ENCODE data around the gene ATP6V0C.
"Not testable (repeated sequence)": the region's sequence is repeated elsewhere in the genome, so short reads cannot be mapped to it uniquely, and the experiment has no call there.

The ATP6V0C gene

DNA sequence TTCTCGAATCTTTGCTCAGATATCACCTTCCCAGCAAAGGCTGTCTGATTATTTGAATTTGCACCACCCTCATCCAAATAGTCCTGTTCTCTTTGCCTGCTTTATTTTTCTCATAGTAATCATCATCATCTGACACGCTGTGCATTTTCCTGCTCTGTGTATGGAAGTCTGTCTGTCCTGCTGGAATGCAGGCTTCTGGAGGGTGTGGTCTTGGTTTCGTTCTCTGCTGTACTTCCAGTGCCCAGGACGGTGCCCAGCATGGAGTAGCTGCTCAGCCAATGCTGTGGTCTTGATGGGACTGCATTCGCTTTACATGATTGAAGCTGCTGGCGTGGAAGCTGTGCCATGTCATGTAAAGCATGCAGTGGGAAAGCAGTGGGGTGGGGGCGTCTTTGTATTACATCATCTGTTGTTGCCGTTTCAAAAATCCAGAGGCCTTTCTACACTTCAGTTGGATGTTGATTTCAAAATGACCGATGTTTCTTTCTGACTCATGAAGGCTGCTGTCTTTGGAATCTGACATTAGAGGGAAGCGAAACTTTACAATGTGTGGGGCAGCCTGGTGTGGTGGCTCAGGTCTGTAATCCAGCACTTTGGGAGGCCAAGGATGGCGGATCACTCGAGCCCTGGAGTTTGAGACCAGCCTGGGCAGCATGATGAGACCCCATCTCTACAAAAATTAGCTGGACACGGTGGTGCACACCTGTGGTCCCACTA, 41.1 kb downstream of the ATP6V0C start:
- not testable (repeated sequence) for H3K27me3 ChIP-seq (ENCODE audit: control insufficient read depth in 1 of 2, insufficient read depth in 2 of 2, low read length in 2 of 2); H3K4me3 ChIP-seq (ENCODE audit: low read depth in 1 of 2, low read length in 2 of 2); H3K9me3 ChIP-seq (ENCODE audit: control insufficient read depth in 1 of 2, low read length in 2 of 2); H3K27ac ChIP-seq (ENCODE audit: low read depth, low read length); H3K9ac ChIP-seq (ENCODE audit: low read depth in 1 of 2, low read length in 2 of 2); H3K36me3 ChIP-seq (ENCODE audit: control insufficient read depth in 1 of 2, insufficient read depth in 2 of 2, low read length in 2 of 2); H3K4me1 ChIP-seq (ENCODE audit: control insufficient read depth in 1 of 2, insufficient read depth in 2 of 2, low read length in 2 of 2)

DNA sequence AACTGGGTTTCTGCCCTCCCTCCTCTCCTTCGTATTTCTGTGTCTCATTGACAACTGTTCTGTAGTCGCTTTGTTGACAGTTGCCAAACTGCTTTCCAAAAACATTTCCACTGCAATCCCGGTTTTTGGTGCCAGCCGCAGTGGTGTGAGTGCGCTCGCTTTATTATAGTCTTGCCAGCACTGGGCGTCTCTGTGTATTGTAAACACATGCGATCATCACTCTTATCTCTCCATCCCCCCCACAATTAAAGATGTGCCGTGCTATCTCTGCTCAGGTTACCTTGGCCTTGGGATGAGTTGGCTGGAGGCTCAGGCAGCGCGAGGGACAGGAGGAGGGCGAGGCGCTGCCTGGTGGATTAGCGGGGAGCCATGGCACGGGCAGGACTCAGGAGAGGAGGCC, 43.4 kb downstream of the ATP6V0C start:
- not testable (repeated sequence) for H3K4me3 ChIP-seq (ENCODE audit: low read depth in 1 of 2, low read length in 2 of 2); H3K36me3 ChIP-seq (ENCODE audit: control insufficient read depth in 1 of 2, insufficient read depth in 2 of 2, low read length in 2 of 2); H3K4me1 ChIP-seq (ENCODE audit: control insufficient read depth in 1 of 2, insufficient read depth in 2 of 2, low read length in 2 of 2); H3K9me3 ChIP-seq (ENCODE audit: control insufficient read depth in 1 of 2, low read length in 2 of 2); H3K27ac ChIP-seq (ENCODE audit: low read depth, low read length); H3K27me3 ChIP-seq (ENCODE audit: control insufficient read depth in 1 of 2, insufficient read depth in 2 of 2, low read length in 2 of 2); H3K9ac ChIP-seq (ENCODE audit: low read depth in 1 of 2, low read length in 2 of 2)

DNA sequence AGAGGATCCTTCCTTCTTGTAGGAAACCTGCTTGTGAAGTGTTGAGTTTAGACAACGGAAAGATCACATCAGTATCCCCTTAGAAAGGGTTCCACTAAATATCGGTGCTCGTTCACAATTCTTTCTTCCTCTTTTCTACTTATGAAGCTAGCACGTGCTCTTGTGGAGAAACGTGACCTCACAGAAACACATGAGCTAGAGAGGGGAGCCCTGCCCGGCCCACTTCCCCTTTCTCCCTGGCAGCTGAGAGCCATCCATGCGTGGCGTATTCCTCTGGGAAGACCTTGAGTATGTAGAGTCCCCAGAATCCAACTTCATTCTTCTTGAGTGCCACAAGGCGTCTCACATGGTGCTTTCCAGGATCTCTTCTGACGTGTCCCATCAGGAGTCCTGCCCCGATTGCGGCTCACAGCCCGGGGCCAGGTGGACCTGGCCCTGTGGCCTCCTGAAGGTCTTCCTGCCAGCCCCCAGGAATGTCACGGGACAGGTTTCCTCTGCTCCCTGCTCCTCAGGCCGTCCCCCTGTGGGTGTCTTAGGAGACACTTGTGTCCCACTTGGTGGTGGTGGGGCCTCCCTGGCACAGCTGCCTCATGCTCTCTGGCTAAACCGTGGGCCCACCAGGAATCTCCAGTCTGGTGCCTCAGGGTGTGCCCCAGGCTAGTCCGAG, 46.5 kb downstream of the ATP6V0C start:
- not testable (repeated sequence) for H3K36me3 ChIP-seq (ENCODE audit: control insufficient read depth in 1 of 2, insufficient read depth in 2 of 2, low read length in 2 of 2); H3K9me3 ChIP-seq (ENCODE audit: control insufficient read depth in 1 of 2, low read length in 2 of 2); H3K4me1 ChIP-seq (ENCODE audit: control insufficient read depth in 1 of 2, insufficient read depth in 2 of 2, low read length in 2 of 2); H3K27ac ChIP-seq (ENCODE audit: low read depth, low read length); H3K9ac ChIP-seq (ENCODE audit: low read depth in 1 of 2, low read length in 2 of 2); H3K4me3 ChIP-seq (ENCODE audit: low read depth in 1 of 2, low read length in 2 of 2); H3K27me3 ChIP-seq (ENCODE audit: control insufficient read depth in 1 of 2, insufficient read depth in 2 of 2, low read length in 2 of 2)

DNA sequence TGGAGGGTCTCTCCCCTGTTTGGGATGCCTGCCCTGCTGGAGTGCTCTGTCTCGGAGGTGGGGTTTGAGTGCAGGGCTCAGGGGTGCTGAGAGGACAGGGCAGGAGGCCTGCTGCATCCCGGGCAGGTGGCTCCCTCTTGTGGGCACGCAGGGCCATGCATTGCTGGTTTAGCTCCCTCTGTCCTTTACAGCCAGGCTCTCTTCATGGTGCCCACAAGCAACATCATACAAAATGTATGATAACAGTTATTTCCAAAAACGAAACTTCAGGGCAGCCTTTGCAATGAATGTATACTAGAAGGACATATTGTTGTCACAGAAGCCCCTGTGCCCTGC, 47.0 kb downstream of the ATP6V0C start:
- H3K9me3 ChIP-seq (ENCODE audit: control insufficient read depth in 1 of 2, low read length in 2 of 2); H3K27ac ChIP-seq (ENCODE audit: low read depth, low read length); H3K9ac ChIP-seq (ENCODE audit: low read depth in 1 of 2, low read length in 2 of 2); H3K27me3 ChIP-seq (ENCODE audit: control insufficient read depth in 1 of 2, insufficient read depth in 2 of 2, low read length in 2 of 2); H3K4me3 ChIP-seq (ENCODE audit: low read depth in 1 of 2, low read length in 2 of 2); H3K4me1 ChIP-seq (ENCODE audit: control insufficient read depth in 1 of 2, insufficient read depth in 2 of 2, low read length in 2 of 2); H3K36me3 ChIP-seq (ENCODE audit: control insufficient read depth in 1 of 2, insufficient read depth in 2 of 2, low read length in 2 of 2): not testable (repeated sequence)

DNA sequence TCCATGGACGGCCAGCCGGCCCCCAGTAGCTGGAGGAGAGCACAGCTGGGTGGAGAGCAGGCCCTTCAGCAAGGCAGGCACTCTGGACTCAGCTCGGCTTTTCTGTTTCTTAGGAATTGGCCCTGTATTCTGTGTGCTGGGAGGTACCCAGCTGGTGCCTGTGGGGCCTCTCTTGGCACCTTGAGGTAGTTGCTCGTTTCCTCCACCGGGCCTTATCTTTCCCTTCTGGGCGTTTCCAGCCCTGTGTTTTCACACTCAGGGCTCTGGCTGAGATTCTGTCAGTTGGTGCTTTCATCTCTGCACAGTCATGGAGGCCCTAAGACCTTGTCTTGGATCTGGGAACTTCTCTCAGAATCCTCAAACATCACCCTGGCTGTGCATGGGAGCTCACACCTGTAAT, 53.8 kb downstream of the ATP6V0C start:
- H3K4me3 ChIP-seq (ENCODE audit: low read depth in 1 of 2, low read length in 2 of 2); H3K9ac ChIP-seq (ENCODE audit: low read depth in 1 of 2, low read length in 2 of 2); H3K27me3 ChIP-seq (ENCODE audit: control insufficient read depth in 1 of 2, insufficient read depth in 2 of 2, low read length in 2 of 2); H3K4me1 ChIP-seq (ENCODE audit: control insufficient read depth in 1 of 2, insufficient read depth in 2 of 2, low read length in 2 of 2); H3K27ac ChIP-seq (ENCODE audit: low read depth, low read length); H3K36me3 ChIP-seq (ENCODE audit: control insufficient read depth in 1 of 2, insufficient read depth in 2 of 2, low read length in 2 of 2); H3K9me3 ChIP-seq (ENCODE audit: control insufficient read depth in 1 of 2, low read length in 2 of 2): not testable (repeated sequence)

DNA sequence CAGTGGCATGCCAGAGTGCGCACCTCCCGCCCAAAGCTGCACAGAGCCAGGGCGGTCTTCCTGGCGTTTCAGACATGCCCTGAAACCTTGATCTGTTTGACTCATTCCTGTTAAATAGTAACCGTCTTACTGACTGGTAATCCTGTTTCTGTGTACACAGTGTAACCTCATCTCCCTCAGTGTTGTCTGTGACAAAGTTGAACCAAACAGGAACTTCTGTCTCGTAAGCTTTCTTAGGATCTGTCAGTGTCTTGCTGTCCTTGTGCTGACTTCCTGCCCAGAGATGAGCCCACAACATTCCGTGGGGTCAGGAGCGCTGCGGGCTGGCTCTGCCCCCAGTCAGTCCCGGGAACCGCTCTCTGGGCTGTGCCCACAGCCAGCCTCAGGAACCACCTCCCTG, 54.8 kb downstream of the ATP6V0C start:
- H3K27ac ChIP-seq (ENCODE audit: low read depth, low read length); H3K27me3 ChIP-seq (ENCODE audit: control insufficient read depth in 1 of 2, insufficient read depth in 2 of 2, low read length in 2 of 2); H3K36me3 ChIP-seq (ENCODE audit: control insufficient read depth in 1 of 2, insufficient read depth in 2 of 2, low read length in 2 of 2); H3K4me1 ChIP-seq (ENCODE audit: control insufficient read depth in 1 of 2, insufficient read depth in 2 of 2, low read length in 2 of 2); H3K9ac ChIP-seq (ENCODE audit: low read depth in 1 of 2, low read length in 2 of 2); H3K9me3 ChIP-seq (ENCODE audit: control insufficient read depth in 1 of 2, low read length in 2 of 2); H3K4me3 ChIP-seq (ENCODE audit: low read depth in 1 of 2, low read length in 2 of 2): not testable (repeated sequence)
